ENCODE results near the gene APLF. TPM values are rescaled to one million over a fixed set of nuclear protein-coding genes. Genes with fewer than 3 reads are reported as not detected.

The APLF gene
- total and polyA plus RNA-seq, 2 donors (not counting 3 experiments of a cell fraction or from before 2014, with no cell fraction given), result 0.75 to 2.3 TPM

- TF ChIP-seq EZH2 (IDR thresholded peaks at IDR 0.05; ENCODE audit: borderline replicate concordance, low read depth, low read length, severe bottlenecking) (no peak), POLR2AphosphoS5 (IDR thresholded peaks at IDR 0.05; ENCODE audit: insufficient read depth, low read depth, low read length) (no peak), POLR2A (IDR thresholded peaks at IDR 0.05; ENCODE audit: low read depth, low read length) (no peak), MAX (IDR thresholded peaks at IDR 0.05; ENCODE audit: insufficient read depth, insufficient read length) (no peak), JUN (IDR thresholded peaks at IDR 0.05; ENCODE audit: borderline replicate concordance, insufficient read depth, insufficient read length, low read depth) (no peak), GATA2 (IDR thresholded peaks at IDR 0.05; ENCODE audit: insufficient read depth, insufficient read length, low read depth, low read length) (no peak), CTCF (IDR thresholded peaks at IDR 0.05; ENCODE audit: extremely low read depth in 1 of 2, insufficient read depth in 1 of 2, low read depth in 1 of 2, low read length in 2 of 2) (no peak), MYC (IDR thresholded peaks at IDR 0.05; ENCODE audit: low read depth, low read length) (no peak), FOS (IDR thresholded peaks at IDR 0.05; ENCODE audit: borderline replicate concordance, insufficient read depth, low read length) (no peak)
- DNase-seq (ENCODE audit: low read depth, low spot score), result no peak
- no peaks in the 10 kb centered on the region for H3K9me3 ChIP-seq (replicated peaks; ENCODE audit: control insufficient read depth, insufficient read depth, low read length)
- dilution Hi-C loops (cut with MboI; ENCODE audit: extremely low pct_ligation_motif_present, low sequenced_read_pairs) (no loop called here), intact Hi-C loops (cut with micrococcal nuclease) (no loop called here)
- no peak overlapping the region for H3K4me3 ChIP-seq (replicated peaks in 1 of 3; ENCODE audit: insufficient read depth in 1 of 3, low read depth in 1 of 3, low read length in 3 of 3)
- H3K4me2 ChIP-seq (ENCODE audit: insufficient read depth, low read length), result no peak overlapping the region
- BruUV-seq (replicated peaks), result no TSS peak
- no peaks in the 10 kb centered on the region for H4K20me1 ChIP-seq (replicated peaks; ENCODE audit: control insufficient read depth, extremely low read depth, insufficient read depth, low read length)
- POLR2A ChIA-PET, result no interaction called here
- H3K9ac ChIP-seq (replicated peaks; ENCODE audit: extremely low read depth, insufficient read depth, low read length), result no peak overlapping the region
- no peaks in the 10 kb centered on the region for H3K9me1 ChIP-seq (replicated peaks; ENCODE audit: control insufficient read depth, extremely low read depth, insufficient read depth, low read length)
- no peak overlapping the region for H2AFZ ChIP-seq (ENCODE audit: low read depth, low read length)
- H3K4me1 ChIP-seq (ENCODE audit: control insufficient read depth, extremely low read depth, insufficient read depth, low read length), result peaks cover 15% of the 10 kb centered on the region
- CTCF ChIA-PET, result interaction anchor here (0.6 to 2.8 kb wide), 3 partner anchors 32 to 410 kb away, joined by 3 to 13 read pairs (median 10); no protein-coding TSS in a partner anchor
- H3K36me3 ChIP-seq (ENCODE audit: control insufficient read depth in 2 of 2, extremely low read depth in 1 of 2, insufficient read depth in 2 of 2, low read length in 2 of 2), result no peaks in the 10 kb centered on the region
- no peaks in the 10 kb centered on the region for H3K79me2 ChIP-seq (ENCODE audit: control insufficient read depth, insufficient read depth, low read length)
- H3K27ac ChIP-seq (ENCODE audit: insufficient read depth, low read depth, low read length), result no peak overlapping the region
- H3K27me3 ChIP-seq (ENCODE audit: control insufficient read depth in 2 of 2, insufficient read depth in 2 of 2, low read length in 2 of 2), result peaks cover 13 to 44% of the 10 kb centered on the region in 2 experiments
- no peak for FAIRE-seq
These were observed 95.5 kb downstream of the APLF start for GRCh38 chr2:68562934-68563333.
